ENCODE measurements around the gene TGFBR3. TPM values are rescaled to one million over a fixed set of nuclear protein-coding genes. Genes with fewer than 3 reads are reported as not detected.

TGFBR3 gene
- total and polyA plus RNA-seq, 2 of the 8 experiments (the other 6 are each of a cell fraction or from before 2014, with no cell fraction given), result 2.0 to 6.1 TPM

DNA sequence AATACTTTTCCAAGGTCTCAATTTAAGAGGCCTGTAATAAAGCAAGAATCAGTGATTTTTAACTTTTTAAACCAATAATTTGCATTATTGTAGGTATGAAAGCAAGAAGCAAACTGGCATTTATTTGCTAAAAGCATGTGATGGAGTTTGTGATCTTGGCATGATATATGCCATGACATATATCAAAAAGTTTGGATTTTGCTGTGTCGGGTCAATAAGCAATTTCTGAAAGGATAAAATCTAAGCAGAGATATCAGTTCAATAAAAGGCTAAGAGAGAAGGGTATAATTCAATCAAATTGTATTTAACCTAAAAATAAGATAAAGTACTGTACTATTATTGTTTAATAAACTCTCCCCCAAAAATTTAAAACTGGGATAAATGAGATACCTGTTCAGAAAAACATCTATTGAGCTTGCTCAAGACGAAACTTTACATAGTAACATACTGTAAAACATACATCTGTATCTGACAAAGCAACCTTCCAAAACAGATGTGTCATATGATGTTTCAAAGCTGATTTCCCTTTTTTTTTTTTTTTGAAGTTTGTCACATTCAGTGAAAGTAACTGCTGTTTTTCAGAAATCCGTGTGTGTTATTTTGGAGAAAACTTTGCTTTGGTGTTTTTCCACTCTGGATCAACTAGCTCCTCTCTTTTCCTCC is 74.5 kb downstream of the TGFBR3 start:
- Histone ChIP-seq H3K56ac (replicated peaks; ENCODE audit: insufficient read length, low read depth, low read length) (no peak overlapping the region), H3K9me3 (ENCODE audit: insufficient read depth in 2 of 2, low read depth in 1 of 2, low read length in 1 of 2) (no peaks in the 10 kb centered on the region), H2BK15ac (ENCODE audit: low read length) (no peak overlapping the region), H3K9ac (replicated peaks in 1 of 4; ENCODE audit: extremely low read depth in 1 of 4, low read depth in 3 of 4, low read length in 3 of 4) (no peak overlapping the region), H3K23me2 (ENCODE audit: low read depth, low read length) (no peaks in the 10 kb centered on the region), H3K27ac (ENCODE audit: low read depth, low read length) (no peak overlapping the region), H2BK5ac (ENCODE audit: low read depth, low read length) (no peak overlapping the region), H3K27me3 (replicated peaks in 1 of 4; ENCODE audit: control insufficient read depth in 3 of 4, extremely low read depth in 1 of 4, insufficient read depth in 3 of 4, low read length in 3 of 4) (no peaks in the 10 kb centered on the region), H4K5ac (ENCODE audit: insufficient read length, low read depth, low read length) (no peak overlapping the region), H2BK120ac (replicated peaks; ENCODE audit: low read depth, low read length) (no peak overlapping the region), H3K14ac (ENCODE audit: insufficient read length) (no peak overlapping the region), H3K79me1 (ENCODE audit: low read depth, low read length) (no peaks in the 10 kb centered on the region), H4K91ac (replicated peaks; ENCODE audit: insufficient read length, low read length) (no peak overlapping the region), H4K20me1 (replicated peaks in 1 of 2; ENCODE audit: control insufficient read depth in 1 of 2, insufficient read depth in 2 of 2, low read length in 2 of 2) (no peaks in the 10 kb centered on the region), H3K4me1 (replicated peaks in 1 of 4; ENCODE audit: control insufficient read depth in 3 of 4, insufficient read depth in 4 of 4, low read length in 3 of 4) (peaks cover 0 to 4% (median 2%) of the 10 kb centered on the region in 4 experiments; a peak in 2 of 7 replicates), H3K36me3 (ENCODE audit: control insufficient read depth in 2 of 4, insufficient read depth in 4 of 4, low read length in 3 of 4) (no peaks in the 10 kb centered on the region), H2BK12ac (ENCODE audit: low read depth, low read length) (no peak overlapping the region), H4K8ac (ENCODE audit: extremely low read depth, insufficient read depth, low read length) (no peak overlapping the region), H3K4ac (replicated peaks; ENCODE audit: insufficient read length, low read depth, low read length) (no peak overlapping the region), H2AK5ac (ENCODE audit: low read depth, low read length) (no peak overlapping the region), H3K79me2 (ENCODE audit: control insufficient read depth in 1 of 2, insufficient read depth in 2 of 2, low read length in 2 of 2) (no peaks in the 10 kb centered on the region), H3K18ac (ENCODE audit: extremely low read depth, low read length) (no peak overlapping the region), H2BK20ac (ENCODE audit: low read length) (no peak overlapping the region), H3K4me3 (ENCODE audit: extremely low read depth in 1 of 4, insufficient read depth in 2 of 4, low read depth in 3 of 4, low read length in 4 of 4) (no peak overlapping the region), H2AFZ (ENCODE audit: low read length) (no peak overlapping the region), H3K4me2 (ENCODE audit: insufficient read depth in 1 of 2, low read depth in 2 of 2, low read length in 2 of 2) (no peak overlapping the region), H3K23ac (ENCODE audit: insufficient read length) (no peak overlapping the region)
- WGBS, 2 experiments (ENCODE audit: extremely low coverage in 1 of 2, insufficient coverage in 1 of 2, insufficient read length in 1 of 2, insufficient replicate concordance in 2 of 2, low coverage in 1 of 2, low lambda C conversion rate in 2 of 2, missing lambda C conversion rate in 1 of 2), result 80% methylated on average over 3 of the region's 3 CpGs; no CpG with 5 or more reads in 1 of the 2 experiments
- DNase-seq (ENCODE audit: low read depth in 1 of 2, low spot score in 2 of 2), result no peak
- CTCF ChIA-PET (ENCODE audit: partially characterized antibody), result interaction anchor here (0.6 to 1.4 kb wide), 2 partner anchors 49 to 116 kb away, joined by 3 to 4 read pairs; no protein-coding TSS in a partner anchor
- no peak for FAIRE-seq
- POLR2A ChIA-PET (ENCODE audit: partially characterized antibody), result no interaction called here
- TF ChIP-seq, protein P1, sequence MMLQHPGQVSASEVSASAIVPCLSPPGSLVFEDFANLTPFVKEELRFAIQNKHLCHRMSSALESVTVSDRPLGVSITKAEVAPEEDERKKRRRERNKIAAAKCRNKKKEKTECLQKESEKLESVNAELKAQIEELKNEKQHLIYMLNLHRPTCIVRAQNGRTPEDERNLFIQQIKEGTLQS (IDR thresholded peaks at IDR 0.05; ENCODE audit: insufficient read depth, low read depth, low read length), result no peak
- no peak for TF ChIP-seq ZNF274 (IDR thresholded peaks at IDR 0.05; ENCODE audit: borderline replicate concordance, extremely low read depth, low read length)
- no peak for TF ChIP-seq TBP (IDR thresholded peaks at IDR 0.05; ENCODE audit: low read depth, low read length)
- no peak for TF ChIP-seq TAF1 (IDR thresholded peaks at IDR 0.05; ENCODE audit: low read depth, low read length)
- TF ChIP-seq HDAC6 (IDR thresholded peaks at IDR 0.05; ENCODE audit: low read depth, low read length), result no peak
- TF ChIP-seq EZH2 (IDR thresholded peaks at IDR 0.05; ENCODE audit: low read depth, low read length, severe bottlenecking), result no peak
- TF ChIP-seq CTBP2 (IDR thresholded peaks at IDR 0.05; ENCODE audit: borderline replicate concordance, insufficient read depth, insufficient read length, low read length), result no peak
- TF ChIP-seq CEBPB (IDR thresholded peaks at IDR 0.05; ENCODE audit: low read depth, low read length), result no peak
- no peak for TF ChIP-seq EP300 (IDR thresholded peaks at IDR 0.05; ENCODE audit: borderline replicate concordance in 1 of 2, low read depth in 2 of 2, low read length in 2 of 2)
- no peak for TF ChIP-seq FOSL1 (IDR thresholded peaks at IDR 0.05; ENCODE audit: insufficient read depth, low read depth, low read length)
- TF ChIP-seq SIX5 (IDR thresholded peaks at IDR 0.05; ENCODE audit: low read depth, low read length), result no peak
- TF ChIP-seq SP1 (IDR thresholded peaks at IDR 0.05; ENCODE audit: low read depth, low read length), result no peak

All from H1 (cell line).